ENCODE results near the gene PCCB. TPM values are rescaled to one million over a fixed set of nuclear protein-coding genes. Genes with fewer than 3 reads are reported as not detected.
"Not testable (repeated sequence)": the region's sequence is repeated elsewhere in the genome, so short reads cannot be mapped to it uniquely, and the experiment has no call there.

Gene PCCB
- total and polyA plus RNA-seq, 8 donors = 4.7 to 45.0 (median 21.8) TPM

- no peak for DNase-seq
- Histone ChIP-seq H3K27ac (no peak overlapping the region), H3K4me3 (no peak overlapping the region), H3K4me1 (no peaks in the 10 kb centered on the region), H3K36me3 (peaks cover 14 to 100% (median 84%) of the 10 kb centered on the region in 4 donors), H3K27me3 (no peaks in the 10 kb centered on the region), H3K9me3 (no peaks in the 10 kb centered on the region)
- 84 to 91% (median 86%) methylated on average over 5 of the region's 5 CpGs for WGBS, 5 donors
- intact Hi-C loops (cut with DNase I; ENCODE audit: low total_unique reads) = no loop called here
- TF ChIP-seq POLR2AphosphoS5 (IDR thresholded peaks at IDR 0.05) (no peak), POLR2A (IDR thresholded peaks at IDR 0.05) (no peak), EP300 (IDR thresholded peaks at IDR 0.05) (no peak)
- TF ChIP-seq, protein P1, sequence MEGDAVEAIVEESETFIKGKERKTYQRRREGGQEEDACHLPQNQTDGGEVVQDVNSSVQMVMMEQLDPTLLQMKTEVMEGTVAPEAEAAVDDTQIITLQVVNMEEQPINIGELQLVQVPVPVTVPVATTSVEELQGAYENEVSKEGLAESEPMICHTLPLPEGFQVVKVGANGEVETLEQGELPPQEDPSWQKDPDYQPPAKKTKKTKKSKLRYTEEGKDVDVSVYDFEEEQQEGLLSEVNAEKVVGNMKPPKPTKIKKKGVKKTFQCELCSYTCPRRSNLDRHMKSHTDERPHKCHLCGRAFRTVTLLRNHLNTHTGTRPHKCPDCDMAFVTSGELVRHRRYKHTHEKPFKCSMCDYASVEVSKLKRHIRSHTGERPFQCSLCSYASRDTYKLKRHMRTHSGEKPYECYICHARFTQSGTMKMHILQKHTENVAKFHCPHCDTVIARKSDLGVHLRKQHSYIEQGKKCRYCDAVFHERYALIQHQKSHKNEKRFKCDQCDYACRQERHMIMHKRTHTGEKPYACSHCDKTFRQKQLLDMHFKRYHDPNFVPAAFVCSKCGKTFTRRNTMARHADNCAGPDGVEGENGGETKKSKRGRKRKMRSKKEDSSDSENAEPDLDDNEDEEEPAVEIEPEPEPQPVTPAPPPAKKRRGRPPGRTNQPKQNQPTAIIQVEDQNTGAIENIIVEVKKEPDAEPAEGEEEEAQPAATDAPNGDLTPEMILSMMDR (IDR thresholded peaks at IDR 0.05) = no peak
These were observed 11.7 kb downstream of the PCCB start for GRCh38 chr3:136261826-136262225.

- no peaks in the 10 kb centered on the region for H3K9me3 ChIP-seq
- 89 to 97% (median 91%) methylated on average over 2 of the region's 2 CpGs for WGBS, 5 donors
These were observed 12.4 kb downstream of the PCCB start for GRCh38 chr3:136262559-136262958.

GRCh38 chr3:136263251-136263650 is 13.1 kb downstream of the PCCB start:
- no peak for DNase-seq
- 96 to 98% (median 97%) methylated on average over 7 of the region's 7 CpGs for WGBS, 5 donors
- intact Hi-C loops (cut with DNase I; ENCODE audit: low total_unique reads) = no loop called here
- H3K27ac ChIP-seq = no peak overlapping the region
- no peak for TF ChIP-seq POLR2A (IDR thresholded peaks at IDR 0.05)
- TF ChIP-seq, protein P1 (IDR thresholded peaks at IDR 0.05) = no peak
- TF ChIP-seq POLR2AphosphoS5 (IDR thresholded peaks at IDR 0.05) = no peak
- TF ChIP-seq EP300 (IDR thresholded peaks at IDR 0.05) = no peak
- H3K4me3 ChIP-seq = no peak overlapping the region
- no peaks in the 10 kb centered on the region for H3K4me1 ChIP-seq
- H3K36me3 ChIP-seq = peaks cover 7 to 92% (median 76%) of the 10 kb centered on the region in 4 donors
- H3K27me3 ChIP-seq = no peaks in the 10 kb centered on the region
- H3K9me3 ChIP-seq = no peaks in the 10 kb centered on the region

More at GRCh38 chr3:136262559-136262958, 12.4 kb downstream of the PCCB start:
- intact Hi-C loops (cut with DNase I; ENCODE audit: low total_unique reads) = no loop called here
- H3K4me3 ChIP-seq = no peak overlapping the region
- TF ChIP-seq, protein P1 (IDR thresholded peaks at IDR 0.05) = no peak
- no peak for TF ChIP-seq POLR2A (IDR thresholded peaks at IDR 0.05)
- no peak for TF ChIP-seq EP300 (IDR thresholded peaks at IDR 0.05)
- no peak for TF ChIP-seq POLR2AphosphoS5 (IDR thresholded peaks at IDR 0.05)
- no peak overlapping the region for H3K27ac ChIP-seq
- H3K27me3 ChIP-seq = no peaks in the 10 kb centered on the region
- H3K36me3 ChIP-seq = peaks cover 7 to 99% (median 82%) of the 10 kb centered on the region in 4 donors
- no peaks in the 10 kb centered on the region for H3K4me1 ChIP-seq
- no peak for DNase-seq

DNA sequence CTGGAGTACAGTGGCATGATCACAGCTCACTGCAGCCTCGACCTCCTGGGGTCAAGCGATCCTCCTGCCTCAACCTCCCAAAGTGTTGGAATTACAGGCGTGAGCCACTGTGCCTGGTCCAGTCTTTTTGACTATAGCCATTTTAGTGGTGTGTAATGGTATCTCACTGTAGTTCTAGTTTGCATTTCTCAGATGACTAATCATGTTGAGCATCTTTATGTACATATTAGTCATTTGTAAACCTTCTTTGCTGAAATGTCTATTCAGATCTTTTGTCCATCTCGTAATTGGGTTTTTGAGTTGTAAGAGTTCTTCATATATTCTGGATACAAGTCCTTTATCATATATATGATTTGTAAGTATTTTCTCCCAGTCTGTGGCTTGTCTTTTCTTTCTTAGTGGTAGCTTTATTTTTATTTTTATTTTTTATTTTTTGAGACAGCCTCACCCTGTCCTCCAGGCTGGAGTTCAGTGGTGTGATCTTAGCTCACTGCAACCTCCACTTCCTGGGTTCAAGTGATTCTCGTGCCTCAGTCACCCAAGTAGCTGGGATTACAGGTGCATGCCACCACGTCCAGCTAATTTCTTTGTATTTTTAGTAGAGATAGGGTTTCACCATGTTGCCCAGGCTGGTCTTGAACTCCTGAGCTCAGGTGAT is 16.5 kb downstream of the PCCB start:
- DNase-seq; H3K9me3 ChIP-seq; H3K4me3 ChIP-seq; H3K4me1 ChIP-seq; intact Hi-C loops (cut with DNase I; ENCODE audit: low total_unique reads); H3K27ac ChIP-seq; H3K27me3 ChIP-seq: not testable (repeated sequence)
- WGBS, 5 donors = 88 to 94% (median 90%) methylated on average over 6 of the region's 6 CpGs
- H3K36me3 ChIP-seq = peaks cover 7 to 80% (median 62%) of the 10 kb centered on the region in 4 donors

GRCh38 chr3:136267235-136267634 is 17.1 kb downstream of the PCCB start:
- Histone ChIP-seq H3K4me1 (peaks cover 0 to 3% (median 0%) of the 10 kb centered on the region in 4 donors), H3K27ac (no peak overlapping the region), H3K9me3 (no peaks in the 10 kb centered on the region), H3K27me3 (no peaks in the 10 kb centered on the region), H3K4me3 (no peak overlapping the region), H3K36me3 (peaks cover 7 to 74% (median 55%) of the 10 kb centered on the region in 4 donors)
- 94 to 99% (median 95%) methylated on average over 6 of the region's 6 CpGs for WGBS, 5 donors
- TF ChIP-seq POLR2AphosphoS5 (IDR thresholded peaks at IDR 0.05) = no peak
- TF ChIP-seq, protein P1 (IDR thresholded peaks at IDR 0.05) = no peak
- TF ChIP-seq EP300 (IDR thresholded peaks at IDR 0.05) = no peak
- TF ChIP-seq POLR2A (IDR thresholded peaks at IDR 0.05) = no peak
- DNase-seq = no peak
- intact Hi-C loops (cut with DNase I; ENCODE audit: low total_unique reads) = no loop called here

Measured in stomach (tissue), 9 donors.